GM21390 (cell line): Measurements from ENCODE around the gene UBXN1.
"Not testable (repeated sequence)": the region's sequence is repeated elsewhere in the genome, so short reads cannot be mapped to it uniquely, and the experiment has no call there.

Source experiments
- ATAC-seq: cut with Tn5 transposase; IDR thresholded peaks from one replicate; pipeline ENCODE4 v1.9.1; 2021; ENCODE audit not compliant: unreplicated experiment

UBXN1 gene

GRCh38 chr11:62673196-62673525 is 5.7 kb downstream of the UBXN1 start:
- ATAC-seq, result no peak

- peak; percentile 67 for ATAC-seq
Measured at GRCh38 chr11:62671608-62672389, 7.1 kb downstream of the UBXN1 start, which contains the start of the genes LBHD1 and UQCC3. Gene LBHD1, minus strand, starts transcription at chr11:62672267. Its CDS starts 2,236 bp downstream, at chr11:62670031. Gene UQCC3, plus strand, starts transcription at chr11:62671673. Its CDS starts 73 bp downstream, at chr11:62671746.

- no peak for ATAC-seq
Measured at GRCh38 chr11:62671236-62671607, 7.7 kb downstream of the UBXN1 start.

GRCh38 chr11:62669420-62670161 is 9.3 kb downstream of the UBXN1 start:
- ATAC-seq, result no peak

GRCh38 chr11:62667460-62667859 is 11.4 kb downstream of the UBXN1 start:
- no peak for ATAC-seq

- ATAC-seq, result no peak
Measured at GRCh38 chr11:62666259-62666926, 12.5 kb downstream of the UBXN1 start.

GRCh38 chr11:62665599-62666258 is 13.1 kb downstream of the UBXN1 start:
- ATAC-seq, result peak; percentile 13

- ATAC-seq, result peak; percentile 86
Measured at GRCh38 chr11:62665075-62665598, 13.7 kb downstream of the UBXN1 start, which contains the start of the genes C11orf98 and CSKMT. Gene C11orf98, minus strand, starts transcription at chr11:62665210. Its CDS starts 41 bp downstream, at chr11:62665169. Gene CSKMT, plus strand, starts transcription at chr11:62665312. Its CDS starts 568 bp downstream, at chr11:62665880.

- ATAC-seq, result peak; percentile 29
Measured at GRCh38 chr11:62664405-62665074, 14.3 kb downstream of the UBXN1 start.

- ATAC-seq, result no peak
Measured at GRCh38 chr11:62656796-62657429, 22.0 kb downstream of the UBXN1 start.

GRCh38 chr11:62654297-62654696 is 24.6 kb downstream of the UBXN1 start:
- no peak for ATAC-seq

GRCh38 chr11:62652161-62653006 is 26.5 kb downstream of the UBXN1 start:
- ATAC-seq, result peak; percentile 1

GRCh38 chr11:62650283-62650682 is 28.6 kb downstream of the UBXN1 start:
- not testable (repeated sequence) for ATAC-seq

GRCh38 chr11:62649486-62649885 is 29.4 kb downstream of the UBXN1 start:
- no peak for ATAC-seq

GRCh38 chr11:62648967-62649364 is 29.9 kb downstream of the UBXN1 start:
- ATAC-seq, result no peak

GRCh38 chr11:62648185-62648966 is 30.5 kb downstream of the UBXN1 start:
- no peak for ATAC-seq

- ATAC-seq, result no peak
Measured at GRCh38 chr11:62647609-62648005, 31.3 kb downstream of the UBXN1 start.
